Mesendoderm (in vitro differentiated cells): Measurements from ENCODE around the gene CAPN1.

Experiments used
- DNase-seq: peaks from one replicate; pipeline ENCODE4 v3.0.0; 2013
- H2AK5ac ChIP-seq: 2 replicates; pipeline ENCODE4 v1.6.1; 2013; ENCODE audit warnings: low read length, inconsistent platforms
- H2BK120ac ChIP-seq: 2 replicates; pipeline ENCODE4 v1.6.1; 2013; ENCODE audit warnings: low read depth, mild to moderate bottlenecking, low read length, moderate library complexity, mixed read lengths
- H2BK15ac ChIP-seq: replicated peaks from 2 replicates; pipeline ENCODE4 v1.6.1; 2013; ENCODE audit warnings: low read depth, mild to moderate bottlenecking, moderate library complexity
- H2BK5ac ChIP-seq: 2 replicates; pipeline ENCODE4 v1.6.1; 2013; ENCODE audit warnings: low read length, inconsistent platforms
- H3K18ac ChIP-seq: 2 replicates; pipeline ENCODE4 v1.6.1; 2013; ENCODE audit warnings: mild to moderate bottlenecking, low read length, mixed read lengths
- H3K23ac ChIP-seq: one replicate; pipeline ENCODE4 v1.6.1; 2013; ENCODE audit warnings: low read length
- H3K27ac ChIP-seq: 2 replicates; pipeline ENCODE4 v1.5.1; 2013; ENCODE audit warnings: low read depth, mild to moderate bottlenecking, inconsistent platforms, low read length, moderate library complexity
- H3K27me3 ChIP-seq: 2 replicates; pipeline ENCODE4 v1.6.1; 2013; ENCODE audit warnings: low read length, control low read depth, mild to moderate bottlenecking, inconsistent platforms; ENCODE audit not compliant: insufficient read depth, poor library complexity
- H3K36me3 ChIP-seq: 2 replicates; pipeline ENCODE4 v1.6.1; 2013; ENCODE audit warnings: low read length, inconsistent platforms; ENCODE audit not compliant: control insufficient read depth, insufficient read depth
- H3K4ac ChIP-seq: one replicate; pipeline ENCODE4 v1.6.1; 2013; ENCODE audit warnings: low read depth, mild to moderate bottlenecking, low read length, moderate library complexity
- H3K4me1 ChIP-seq: 2 replicates; pipeline ENCODE4 v1.6.1; 2013; ENCODE audit warnings: low read depth, low read length, inconsistent platforms; ENCODE audit not compliant: control insufficient read depth
- H3K4me2 ChIP-seq: 2 replicates; pipeline ENCODE4 v1.6.1; 2013; ENCODE audit warnings: low read length
- H3K4me3 ChIP-seq: 2 replicates; pipeline ENCODE4 v1.5.1; 2013; ENCODE audit warnings: mild to moderate bottlenecking, low read length
- H3K56ac ChIP-seq: one replicate; pipeline ENCODE4 v1.6.1; 2013; ENCODE audit warnings: low read length
- H3K79me1 ChIP-seq: 2 replicates; pipeline ENCODE4 v1.6.1; 2013; ENCODE audit warnings: low read length, inconsistent platforms
- H3K79me2 ChIP-seq: 2 replicates; pipeline ENCODE4 v1.6.1; 2013; ENCODE audit warnings: mild to moderate bottlenecking, low read length; ENCODE audit not compliant: control insufficient read depth, insufficient read depth
- H3K9ac ChIP-seq: 2 replicates; pipeline ENCODE4 v1.6.1; 2013; ENCODE audit warnings: low read length, inconsistent platforms
- H4K5ac ChIP-seq: one replicate; pipeline ENCODE4 v1.6.1; 2013; ENCODE audit warnings: low read length
- H4K8ac ChIP-seq: one replicate; pipeline ENCODE4 v1.6.1; 2013; ENCODE audit warnings: low read depth, mild to moderate bottlenecking, control low read depth, low read length, moderate library complexity
- WGBS: extraction: QIAGEN DNeasy Blood & Tissue Kit; methylation state at CpG from one replicate; pipeline ENCODE4 v1.1.7; 2013; ENCODE audit warnings: low lambda C conversion rate, missing lambda C conversion rate; ENCODE audit not compliant: insufficient coverage; ENCODE audit errors: extremely low coverage; 5-methylcytosine and 5-hydroxymethylcytosine counted together

Gene CAPN1

DNA sequence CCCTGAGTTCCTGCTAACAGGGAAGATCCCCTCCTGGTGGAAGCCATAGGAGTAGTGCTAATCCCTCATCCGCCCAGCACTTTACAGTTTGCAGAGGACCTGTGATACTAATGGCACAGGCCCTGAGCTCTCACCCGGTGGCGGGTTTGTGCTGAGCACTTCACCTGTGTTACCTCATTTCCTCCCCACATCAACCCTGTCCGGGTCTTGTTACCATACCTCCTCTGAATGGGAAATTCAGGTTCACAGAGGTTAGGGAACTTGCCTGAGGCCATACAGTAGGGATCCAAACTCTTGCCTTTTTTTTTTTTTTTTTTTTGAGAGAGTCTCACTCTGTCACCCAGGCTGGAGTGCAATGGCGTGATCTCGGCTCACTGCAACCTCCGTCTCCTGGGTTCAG is 25.2 kb downstream of the CAPN1 start:
- Histone ChIP-seq H3K27ac (no peak overlapping the region), H3K36me3 (peaks cover 9% of the 10 kb centered on the region), H2BK15ac (no peak overlapping the region), H3K23ac (no peak overlapping the region), H2BK5ac (no peak overlapping the region), H3K56ac (no peak overlapping the region), H3K4me2 (no peak overlapping the region), H3K18ac (no peak overlapping the region), H4K8ac (no peak overlapping the region), H2BK120ac (no peak overlapping the region), H3K4me1 (no peaks in the 10 kb centered on the region), H3K79me2 (no peaks in the 10 kb centered on the region), H3K4me3 (no peak overlapping the region), H4K5ac (no peak overlapping the region), H3K4ac (no peak overlapping the region), H3K9ac (no peak overlapping the region), H3K79me1 (no peaks in the 10 kb centered on the region), H3K27me3 (no peaks in the 10 kb centered on the region), H2AK5ac (no peak overlapping the region)
- DNase-seq: peak; percentile 55
- no CpG with 5 or more reads among the region's 7 CpGs for WGBS

DNA sequence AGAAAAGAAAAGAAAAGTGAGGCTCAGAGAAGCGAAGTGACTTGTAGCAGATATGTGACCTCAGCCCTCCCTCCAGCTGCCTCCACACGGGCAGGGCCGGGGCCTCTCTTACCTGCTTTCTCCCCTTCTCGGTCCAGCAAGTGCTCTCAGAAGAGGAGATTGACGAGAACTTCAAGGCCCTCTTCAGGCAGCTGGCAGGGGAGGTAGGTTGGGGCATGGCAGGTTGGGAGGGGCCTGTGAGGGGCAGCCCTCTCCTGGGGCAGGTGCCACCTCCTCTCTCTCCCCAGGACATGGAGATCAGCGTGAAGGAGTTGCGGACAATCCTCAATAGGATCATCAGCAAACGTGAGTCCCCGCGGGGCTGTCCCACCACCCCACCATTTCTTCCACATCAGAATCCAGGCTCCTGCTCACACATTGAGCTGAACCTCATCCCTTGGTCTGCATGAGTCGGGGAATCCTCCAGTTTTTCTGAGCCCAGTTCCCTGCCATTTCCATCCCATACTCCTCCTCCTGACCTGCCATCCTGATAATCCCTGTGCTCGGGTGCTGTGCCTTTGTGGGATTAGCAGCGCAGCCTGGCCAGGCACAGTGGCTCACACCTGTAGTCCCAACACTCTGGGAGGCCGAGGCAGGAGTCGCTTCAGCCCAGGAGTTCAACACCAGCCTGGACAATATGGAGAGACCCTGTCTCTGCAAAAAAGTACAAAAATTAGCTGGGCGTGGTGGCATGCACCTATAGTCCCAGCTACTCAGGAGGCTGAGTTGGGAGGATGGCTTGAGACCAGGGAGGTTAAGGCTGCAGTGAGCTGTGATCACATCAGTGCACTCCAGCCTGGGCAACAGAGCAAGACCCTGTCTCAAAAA is 26.4 kb downstream of the CAPN1 start:
- Histone ChIP-seq H2BK120ac (no peak overlapping the region), H3K4me2 (no peak overlapping the region), H3K79me1 (no peaks in the 10 kb centered on the region), H3K56ac (no peak overlapping the region), H2BK5ac (no peak overlapping the region), H3K27ac (no peak overlapping the region), H3K4ac (no peak overlapping the region), H3K4me1 (peaks cover 5% of the 10 kb centered on the region), H3K27me3 (no peaks in the 10 kb centered on the region), H3K79me2 (no peaks in the 10 kb centered on the region), H3K9ac (no peak overlapping the region), H4K8ac (no peak overlapping the region), H3K18ac (no peak overlapping the region), H3K36me3 (peaks cover 9% of the 10 kb centered on the region), H3K4me3 (no peak overlapping the region), H2BK15ac (no peak overlapping the region), H2AK5ac (no peak overlapping the region), H4K5ac (no peak overlapping the region), H3K23ac (no peak overlapping the region)
- no peak for DNase-seq
- no CpG with 5 or more reads among the region's 16 CpGs for WGBS

- H3K4me3 ChIP-seq: no peak overlapping the region
- H3K18ac ChIP-seq: no peak overlapping the region
- H3K23ac ChIP-seq: no peak overlapping the region
- no peak overlapping the region for H3K9ac ChIP-seq
- H3K4me2 ChIP-seq: no peak overlapping the region
- no peak overlapping the region for H2AK5ac ChIP-seq
- no peak overlapping the region for H2BK120ac ChIP-seq
- no peak overlapping the region for H4K5ac ChIP-seq
- no peaks in the 10 kb centered on the region for H3K79me2 ChIP-seq
- peaks cover 9% of the 10 kb centered on the region for H3K4me1 ChIP-seq
- H2BK5ac ChIP-seq: no peak overlapping the region
- H3K27ac ChIP-seq: no peak overlapping the region
- H2BK15ac ChIP-seq: no peak overlapping the region
- no peaks in the 10 kb centered on the region for H3K27me3 ChIP-seq
- H3K4ac ChIP-seq: no peak overlapping the region
- H3K79me1 ChIP-seq: no peaks in the 10 kb centered on the region
- WGBS: no CpG with 5 or more reads among the region's 13 CpGs
- H3K36me3 ChIP-seq: peaks cover 9% of the 10 kb centered on the region
- DNase-seq: no peak
- no peak overlapping the region for H3K56ac ChIP-seq
- no peak overlapping the region for H4K8ac ChIP-seq
Measured at GRCh38 chr11:65208785-65209710, 27.3 kb downstream of the CAPN1 start.

DNA sequence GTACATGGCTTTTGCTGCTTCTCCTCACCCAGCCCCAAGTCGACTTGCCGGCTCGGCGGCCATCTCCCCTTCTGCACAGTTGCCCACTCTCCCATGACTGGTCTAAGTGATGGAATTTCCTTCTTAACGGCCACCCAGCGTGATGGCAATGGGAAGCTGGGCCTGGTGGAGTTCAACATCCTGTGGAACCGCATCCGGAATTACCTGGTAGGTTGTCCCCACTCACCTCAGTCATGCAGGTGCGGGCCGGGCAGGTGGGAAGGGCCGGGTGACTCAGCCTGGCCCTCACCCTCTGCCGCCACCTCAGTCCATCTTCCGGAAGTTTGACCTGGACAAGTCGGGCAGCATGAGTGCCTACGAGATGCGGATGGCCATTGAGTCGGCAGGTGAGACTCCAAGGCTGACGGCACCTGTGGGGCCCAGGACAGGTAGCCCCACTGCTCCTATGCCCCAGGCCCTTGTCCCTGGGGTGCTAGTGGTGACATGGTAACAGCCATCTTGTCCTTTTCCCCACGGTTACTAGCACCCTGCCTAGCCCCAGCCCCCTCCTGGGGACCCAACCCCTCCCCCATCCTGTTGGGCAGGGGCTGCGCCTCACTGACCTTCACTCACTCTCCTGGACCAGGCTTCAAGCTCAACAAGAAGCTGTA is 28.1 kb downstream of the CAPN1 start:
- Histone ChIP-seq H3K56ac (no peak overlapping the region), H4K5ac (no peak overlapping the region), H3K4me2 (no peak overlapping the region), H3K27ac (no peak overlapping the region), H3K79me1 (no peaks in the 10 kb centered on the region), H2BK5ac (no peak overlapping the region), H3K4me3 (no peak overlapping the region), H3K4ac (no peak overlapping the region), H3K27me3 (no peaks in the 10 kb centered on the region), H3K4me1 (peaks cover 9% of the 10 kb centered on the region), H3K18ac (no peak overlapping the region), H2BK15ac (no peak overlapping the region), H3K79me2 (no peaks in the 10 kb centered on the region), H3K23ac (no peak overlapping the region), H2AK5ac (no peak overlapping the region), H4K8ac (no peak overlapping the region), H3K9ac (no peak overlapping the region), H3K36me3 (peaks cover 9% of the 10 kb centered on the region), H2BK120ac (no peak overlapping the region)
- no peak for DNase-seq
- WGBS: no CpG with 5 or more reads among the region's 20 CpGs

DNA sequence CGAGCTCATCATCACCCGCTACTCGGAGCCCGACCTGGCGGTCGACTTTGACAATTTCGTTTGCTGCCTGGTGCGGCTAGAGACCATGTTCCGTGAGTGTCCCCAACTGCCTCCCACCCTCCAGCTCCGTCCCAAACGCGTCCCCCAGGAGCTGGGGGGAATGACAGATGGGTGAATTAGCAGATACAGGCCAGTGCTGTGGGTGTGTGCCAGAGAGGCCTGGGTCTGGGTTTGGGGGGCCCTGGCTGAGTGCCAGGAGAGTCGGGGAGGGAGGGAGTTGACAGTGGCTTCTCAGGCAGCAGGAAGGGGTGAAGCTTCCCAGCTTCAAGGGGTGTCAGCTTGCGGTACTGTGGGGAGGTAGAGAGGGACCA is 28.6 kb downstream of the CAPN1 start:
- H4K8ac ChIP-seq: no peak overlapping the region

More for the DNA sequence above, 28.6 kb downstream of the CAPN1 start:
- Histone ChIP-seq H3K27me3 (no peaks in the 10 kb centered on the region), H3K36me3 (peaks cover 9% of the 10 kb centered on the region), H3K18ac (no peak overlapping the region), H2AK5ac (no peak overlapping the region), H2BK5ac (no peak overlapping the region), H3K4me2 (no peak overlapping the region), H3K4me3 (no peak overlapping the region), H3K4me1 (peaks cover 9% of the 10 kb centered on the region), H3K79me1 (no peaks in the 10 kb centered on the region), H4K5ac (no peak overlapping the region), H2BK120ac (no peak overlapping the region), H3K56ac (no peak overlapping the region), H3K4ac (no peak overlapping the region), H3K9ac (no peak overlapping the region), H2BK15ac (no peak overlapping the region), H3K79me2 (no peaks in the 10 kb centered on the region), H3K27ac (no peak overlapping the region), H3K23ac (no peak overlapping the region)
- no CpG with 5 or more reads among the region's 14 CpGs for WGBS
- no peak for DNase-seq
